Fibroblast of mammary gland (primary cell): Measurements from ENCODE around the gene LRRC8E.

Source experiments
- DNase-seq: peaks from one replicate; pipeline ENCODE4 v3.0.0-alpha.2; 2010; ENCODE audit warnings: low read depth
- H3K4me3 ChIP-seq: 2 replicates; pipeline ENCODE4 v1.5.1; 2011; ENCODE audit warnings: low read depth, mild to moderate bottlenecking, low read length, moderate library complexity; ENCODE audit not compliant: control insufficient read depth
- CTCF ChIP-seq: conservative IDR thresholded peaks from 2 replicates; pipeline ENCODE4 v1.5.1; 2011; ENCODE audit warnings: low read depth, low read length, inconsistent platforms; ENCODE audit not compliant: control insufficient read depth, insufficient read depth

Gene LRRC8E

GRCh38 chr19:7947939-7948338 lies 59.6 kb downstream of the LRRC8E start:
- H3K4me3 ChIP-seq, result no peak overlapping the region
- peak; percentile 28 for DNase-seq
- TF ChIP-seq CTCF, result no peak
